Lower leg skin (tissue), 3 donors: ENCODE data around the gene GPR157.

Experiments
- POLR2A ChIP-seq, 2 donors: fragments of 450-650 bp; IDR thresholded peaks; one replicate each; pipeline ENCODE4 v1.6.1; 2016 to 2017; ENCODE audit warnings: antibody characterized with exemption in 2 of 2, mild to moderate bottlenecking in 1 of 2, moderate library complexity in 1 of 2
- TF ChIP-seq, protein P1 (sequence below), 3 donors: fragments of 450-650 bp; IDR thresholded peaks; one replicate each; pipeline ENCODE4 v1.5.1; 2016; ENCODE audit warnings: antibody characterized with exemption in 3 of 3, mild to moderate bottlenecking in 3 of 3, moderate library complexity in 2 of 3

DNA sequence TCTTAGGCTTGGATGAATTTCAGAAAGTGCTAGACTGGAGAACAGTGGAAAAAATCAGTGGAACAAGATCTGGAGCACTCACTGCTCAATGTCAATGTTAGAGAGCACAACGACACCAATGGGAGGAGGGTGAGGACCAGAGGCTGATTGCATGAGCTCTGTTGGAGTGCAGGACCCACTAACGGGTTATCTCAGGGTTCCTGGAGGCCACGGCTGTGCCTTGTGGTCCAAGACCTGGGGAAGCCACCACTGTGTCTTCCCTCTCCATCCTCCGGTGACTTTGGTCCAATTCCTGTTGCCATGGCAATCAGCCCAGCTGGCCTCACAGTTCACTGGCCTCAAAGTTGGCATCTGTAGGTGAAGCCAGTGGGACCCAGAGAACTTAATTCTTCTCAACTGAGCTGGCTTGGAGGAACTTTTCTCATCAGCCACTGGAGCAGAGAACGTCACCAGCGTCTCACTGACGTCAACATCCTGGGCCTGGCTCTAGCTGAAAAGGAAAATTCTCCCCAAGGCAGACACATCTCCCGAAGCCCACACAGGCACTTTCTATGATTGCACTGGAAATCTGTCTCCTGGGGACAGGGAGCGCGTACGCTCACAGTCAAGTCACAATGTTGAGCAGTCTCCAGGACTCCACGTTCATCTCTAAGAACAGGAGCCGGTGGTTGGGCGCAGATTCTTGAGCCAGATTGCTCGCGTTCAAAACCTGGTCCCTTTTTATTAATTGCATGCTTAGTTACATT is 21.9 kb upstream of the GPR157 start:
- no peak for TF ChIP-seq POLR2A (IDR thresholded peaks at IDR 0.05)
- TF ChIP-seq, protein P1, sequence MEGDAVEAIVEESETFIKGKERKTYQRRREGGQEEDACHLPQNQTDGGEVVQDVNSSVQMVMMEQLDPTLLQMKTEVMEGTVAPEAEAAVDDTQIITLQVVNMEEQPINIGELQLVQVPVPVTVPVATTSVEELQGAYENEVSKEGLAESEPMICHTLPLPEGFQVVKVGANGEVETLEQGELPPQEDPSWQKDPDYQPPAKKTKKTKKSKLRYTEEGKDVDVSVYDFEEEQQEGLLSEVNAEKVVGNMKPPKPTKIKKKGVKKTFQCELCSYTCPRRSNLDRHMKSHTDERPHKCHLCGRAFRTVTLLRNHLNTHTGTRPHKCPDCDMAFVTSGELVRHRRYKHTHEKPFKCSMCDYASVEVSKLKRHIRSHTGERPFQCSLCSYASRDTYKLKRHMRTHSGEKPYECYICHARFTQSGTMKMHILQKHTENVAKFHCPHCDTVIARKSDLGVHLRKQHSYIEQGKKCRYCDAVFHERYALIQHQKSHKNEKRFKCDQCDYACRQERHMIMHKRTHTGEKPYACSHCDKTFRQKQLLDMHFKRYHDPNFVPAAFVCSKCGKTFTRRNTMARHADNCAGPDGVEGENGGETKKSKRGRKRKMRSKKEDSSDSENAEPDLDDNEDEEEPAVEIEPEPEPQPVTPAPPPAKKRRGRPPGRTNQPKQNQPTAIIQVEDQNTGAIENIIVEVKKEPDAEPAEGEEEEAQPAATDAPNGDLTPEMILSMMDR (IDR thresholded peaks at IDR 0.05): no peak
